HepG2 (cell line): Measurements from ENCODE around the gene HCK. TPM values are rescaled to one million over a fixed set of nuclear protein-coding genes. Genes with fewer than 3 reads are reported as not detected.

Source experiments
- BCL6 ChIP-seq: IDR thresholded peaks from 2 replicates; pipeline ENCODE4 v1.6.1; 2016; ENCODE audit warnings: missing genetic modification reagents, missing compliant biosample characterization
- CCAR2 ChIP-seq: fragments of 200-400 bp; formaldehyde crosslinking; optimal IDR thresholded peaks from 2 replicates; pipeline ENCODE3; 2018; ENCODE audit warnings: low read depth, mild to moderate bottlenecking, low read length, moderate library complexity
- EED ChIP-seq: sonication (generic); formaldehyde crosslinking; IDR thresholded peaks from 2 replicates; pipeline ENCODE4 v1.5.0; 2020; ENCODE audit warnings: mild to moderate bottlenecking, missing genetic modification reagents
- FOXO4 ChIP-seq: sonication (generic); formaldehyde crosslinking; conservative IDR thresholded peaks from 2 replicates; pipeline ENCODE4 v1.8.1; 2023; ENCODE audit warnings: missing genetic modification reagents
- GABPB1 ChIP-seq: IDR thresholded peaks from 2 replicates; pipeline ENCODE4 v1.6.1; 2016; ENCODE audit warnings: mild to moderate bottlenecking, missing genetic modification reagents, moderate library complexity, missing compliant biosample characterization
- HOXA3 ChIP-seq: sonication (generic); formaldehyde crosslinking; IDR thresholded peaks from 2 replicates; pipeline ENCODE4 v1.5.0; 2020; ENCODE audit warnings: missing genetic modification reagents
- JUND ChIP-seq: sonication (generic); formaldehyde crosslinking; IDR thresholded peaks from 2 replicates; pipeline ENCODE4 v1.8.0; 2022; ENCODE audit warnings: mild to moderate bottlenecking, missing genetic modification reagents
- NFE2L1 ChIP-seq: sonication (generic); formaldehyde crosslinking; IDR thresholded peaks from 2 replicates; pipeline ENCODE4 v1.4.0; 2020; ENCODE audit warnings: missing genetic modification reagents, mild to moderate bottlenecking, borderline replicate concordance
- NKX3-1 ChIP-seq: sonication (generic); formaldehyde crosslinking; IDR thresholded peaks from 2 replicates; pipeline ENCODE4 v1.5.0; 2020; ENCODE audit warnings: missing genetic modification reagents
- PRDM15 ChIP-seq: sonication (generic); formaldehyde crosslinking; IDR thresholded peaks from 2 replicates; pipeline ENCODE4 v1.4.0; 2020; ENCODE audit warnings: missing genetic modification reagents
- RFX1 ChIP-seq: fragments of 450-650 bp; IDR thresholded peaks from 2 replicates; pipeline ENCODE4 v1.6.1; 2017
- SRSF9 ChIP-seq: fragments of 200-400 bp; formaldehyde crosslinking; IDR thresholded peaks from 2 replicates; pipeline ENCODE4 v1.6.1; 2018; ENCODE audit warnings: borderline replicate concordance, mild to moderate bottlenecking, low read depth, low read length; ENCODE audit not compliant: insufficient read depth, poor library complexity, severe bottlenecking
- TGIF2 ChIP-seq: IDR thresholded peaks from 2 replicates; pipeline ENCODE4 v1.6.1; 2016; ENCODE audit warnings: control low read depth, missing compliant biosample characterization
- ZC3H4 ChIP-seq: sonication (generic); formaldehyde crosslinking; IDR thresholded peaks from 2 replicates; pipeline ENCODE4 v1.4.0; 2020; ENCODE audit warnings: missing genetic modification reagents, borderline replicate concordance
- ZFP36L1 ChIP-seq: sonication (generic); formaldehyde crosslinking; IDR thresholded peaks from 2 replicates; pipeline ENCODE4 v1.8.0; 2022; ENCODE audit warnings: mild to moderate bottlenecking, missing genetic modification reagents, moderate library complexity
- ZNF136 ChIP-seq: sonication (generic); formaldehyde crosslinking; IDR thresholded peaks from 2 replicates; pipeline ENCODE4 v1.8.1; 2022; ENCODE audit warnings: low read depth, mild to moderate bottlenecking, moderate library complexity, missing genetic modification reagents
- ZNF251 ChIP-seq: sonication (generic); formaldehyde crosslinking; IDR thresholded peaks from 2 replicates; pipeline ENCODE4 v1.9.0; 2021; ENCODE audit warnings: mild to moderate bottlenecking, missing genetic modification reagents
- ZNF569 ChIP-seq: sonication (generic); formaldehyde crosslinking; IDR thresholded peaks from 2 replicates; pipeline ENCODE4 v1.5.0; 2020; ENCODE audit warnings: mild to moderate bottlenecking, missing genetic modification reagents, moderate library complexity, borderline replicate concordance
- ZNF703 ChIP-seq: sonication (generic); formaldehyde crosslinking; IDR thresholded peaks from 2 replicates; pipeline ENCODE4 v1.5.1; 2020; ENCODE audit warnings: missing genetic modification reagents, mild to moderate bottlenecking, moderate library complexity, borderline replicate concordance
- ZNF724P ChIP-seq: sonication (generic); formaldehyde crosslinking; IDR thresholded peaks from 2 replicates; pipeline ENCODE4 v1.8.0; 2022; ENCODE audit warnings: missing genetic modification reagents, borderline replicate concordance
- ZNF800 ChIP-seq: sonication (generic); formaldehyde crosslinking; IDR thresholded peaks from 2 replicates; pipeline ENCODE4 v1.4.0; 2020; ENCODE audit warnings: missing genetic modification reagents
- polyA plus RNA-seq, 8 experiments: library from polyadenylated mRNA; depleted of rRNA in 3 of 8; stranded (reverse) in 7 of 8; unstranded in 1 of 8; fragments of >200 nt; fragmentation: Illumina TruSeq in 4 of 8; extraction: Trizol in 4 of 8; gene quantifications; 2 replicates each; pipeline versions ENCODE4 v1.2.1 to v1.2.3, GENCODE V29; 2011 to 2016; ENCODE audit warnings: low read depth in 4 of 8, missing spikeins in 1 of 8, mixed read lengths in 1 of 8; ENCODE audit not compliant: insufficient read depth in 1 of 8
- total RNA-seq, 5 experiments: library from RNA; depleted of rRNA; stranded (reverse); fragments of >200 nt; fragmentation: Illumina TruSeq; extraction: Trizol; gene quantifications; 2 replicates each; pipeline ENCODE4 v1.2.3, GENCODE V29; 2016; ENCODE audit warnings: low read depth in 1 of 5
- TF ChIP-seq, protein P1 (sequence below): sonication (generic); formaldehyde crosslinking; IDR thresholded peaks from 2 replicates; pipeline ENCODE4 v1.5.0; 2020; ENCODE audit warnings: mild to moderate bottlenecking, low read depth, missing genetic modification reagents, borderline replicate concordance

HCK gene
- total and polyA plus RNA-seq, 2 of the 13 experiments (the other 11 are each of a cell fraction or from before 2014, with no cell fraction given): 0.04 TPM; not detected in 1

DNA sequence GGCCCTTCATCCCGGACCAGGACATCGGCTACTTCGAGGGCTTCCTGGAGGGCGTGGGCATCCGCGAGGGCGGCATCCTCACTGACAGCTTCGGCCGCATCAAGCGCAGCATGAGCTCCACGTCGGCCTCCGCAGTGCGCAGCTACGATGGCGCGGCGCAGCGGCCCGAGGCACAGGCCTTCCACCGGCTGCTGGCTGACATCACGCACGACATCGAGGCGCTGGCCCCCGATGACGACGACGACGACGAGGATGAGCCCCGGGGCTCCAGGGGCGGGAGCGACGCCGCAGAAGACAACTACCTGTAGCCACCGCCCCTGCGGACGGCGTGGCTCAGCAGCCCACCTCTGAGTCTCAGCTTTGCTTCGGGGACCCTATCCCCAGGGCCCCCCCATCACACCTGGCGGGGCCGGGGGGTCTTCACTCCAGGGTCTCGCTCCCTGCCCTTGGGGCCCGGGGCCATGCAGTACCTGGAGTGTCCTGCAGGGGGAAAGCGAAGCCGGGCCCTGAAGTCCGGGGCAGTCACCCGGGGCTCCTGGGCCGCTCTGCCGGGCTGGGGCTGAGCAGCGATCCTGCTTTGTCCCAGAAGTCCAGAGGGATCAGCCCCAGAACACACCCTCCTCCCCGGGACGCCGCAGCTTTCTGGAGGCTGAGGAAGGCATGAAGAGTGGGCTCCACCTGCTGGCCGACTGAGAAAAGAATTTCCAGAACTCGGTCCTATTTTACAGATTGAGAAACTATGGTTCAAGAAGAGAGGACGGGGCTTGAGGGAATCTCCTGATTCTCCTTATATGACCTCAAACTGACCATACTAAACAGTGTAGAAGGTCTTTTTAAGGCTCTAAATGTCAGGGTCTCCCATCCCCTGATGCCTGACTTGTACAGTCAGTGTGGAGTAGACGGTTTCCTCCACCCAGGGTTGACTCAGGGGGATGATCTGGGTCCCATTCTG, 20.8 kb upstream of the HCK start (continued):
- TF ChIP-seq ZNF800 (CRISPR knock-in tag) (0 out of 2 replicates have a peak, but pooled peaks have one; percentile 62), PRDM15 (peak; percentile 92), ZNF251 (CRISPR knock-in tag) (no peak; the same call in 1 of the 2 replicates), EED (CRISPR knock-in tag) (no peak), ZFP36L1 (CRISPR knock-in tag) (no peak), ZC3H4 (no peak), GABPB1 (peak; percentile 65; the same call in 1 of the 2 replicates), FOXO4 (CRISPR knock-in tag) (no peak), NKX3-1 (peak; percentile 43; the same call in 1 of the 2 replicates), RFX1 (no peak), JUND (CRISPR knock-in tag) (no peak), ZNF136 (peak; percentile 83; the same call in 1 of the 2 replicates), ZNF703 (CRISPR knock-in tag) (no peak), NFE2L1 (0 out of 2 replicates have a peak, but pooled peaks have one; percentile 19), ZNF569 (CRISPR knock-in tag) (no peak), BCL6 (0 out of 2 replicates have a peak, but pooled peaks have one; percentile 12), HOXA3 (CRISPR knock-in tag) (peak; percentile 50; the same call in 1 of the 2 replicates), CCAR2 (peak; percentile 29), ZNF724P (CRISPR knock-in tag) (no peak), SRSF9 (no peak), TGIF2 (no peak)
- TF ChIP-seq, protein P1, sequence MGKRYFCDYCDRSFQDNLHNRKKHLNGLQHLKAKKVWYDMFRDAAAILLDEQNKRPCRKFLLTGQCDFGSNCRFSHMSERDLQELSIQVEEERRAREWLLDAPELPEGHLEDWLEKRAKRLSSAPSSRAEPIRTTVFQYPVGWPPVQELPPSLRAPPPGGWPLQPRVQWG: no peak
